T-helper 2 cell treated with Interferon-gamma antibody and Interleukin-4, amounts not matched to agents 5 μg/mL and 100 μg/mL, for 36 hours (primary cell): ENCODE results near the gene PARL.
A peak's percentile ranks its signal among the peaks of the same experiment; 100 is the strongest.

Experiments used
- DNase-seq: peaks from one replicate; pipeline ENCODE4 v3.0.0; 2021; ENCODE audit warnings: low spot score
- H3K27ac Mint-ChIP-seq: one replicate; pipeline ENCODE4 v1.8.0; 2021; ENCODE audit warnings: mild to moderate bottlenecking, mixed read lengths
- H3K27me3 Mint-ChIP-seq: one replicate; pipeline ENCODE4 v1.8.0; 2021; ENCODE audit warnings: low read depth, mixed read lengths
- H3K36me3 Mint-ChIP-seq: one replicate; pipeline ENCODE4 v1.8.0; 2021; ENCODE audit warnings: low read depth, mixed read lengths
- H3K4me1 Mint-ChIP-seq: one replicate; pipeline ENCODE4 v1.8.0; 2021; ENCODE audit warnings: low read depth, mixed read lengths
- H3K4me3 Mint-ChIP-seq: one replicate; pipeline ENCODE4 v1.8.0; 2022; ENCODE audit warnings: mild to moderate bottlenecking, moderate library complexity, mixed read lengths
- H3K9me3 Mint-ChIP-seq: one replicate; pipeline ENCODE4 v1.8.0; 2021; ENCODE audit warnings: mixed read lengths

The PARL gene

DNA sequence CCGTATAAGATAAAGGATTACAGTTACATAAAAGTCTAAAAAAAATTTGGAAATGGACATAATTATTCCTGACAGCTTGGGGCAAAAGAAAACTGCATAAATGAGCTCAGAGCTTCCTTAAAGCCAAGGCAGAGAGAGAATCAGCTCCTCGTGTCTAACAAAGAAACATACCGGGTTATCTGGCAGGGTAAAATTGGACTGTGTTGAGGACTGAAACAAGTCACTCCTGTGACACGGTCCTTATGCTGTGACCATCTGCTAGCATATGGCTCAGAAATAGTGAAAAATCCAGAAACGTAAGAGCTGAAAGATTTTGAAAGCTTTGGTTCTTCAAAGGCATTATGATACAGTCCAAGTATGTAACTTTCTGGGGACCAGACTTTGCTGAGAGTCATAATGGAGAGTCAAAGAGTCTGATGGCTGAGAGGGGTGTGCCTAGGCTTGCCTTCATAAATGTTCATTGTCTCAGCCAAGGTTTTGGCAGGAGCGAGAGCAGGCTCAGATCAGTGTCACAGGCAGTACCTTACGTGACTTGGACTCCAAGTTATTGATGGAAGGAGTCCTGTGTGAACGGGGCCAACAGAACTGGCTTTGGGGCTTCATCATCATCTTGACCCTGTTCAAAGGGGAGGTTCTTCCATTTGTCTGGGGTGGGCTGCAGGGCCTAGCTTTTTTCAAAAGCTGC, 71.8 kb downstream of the PARL start:
- Mint-ChIP-seq H3K9me3 (no peaks in the 10 kb centered on the region), H3K4me3 (no peak overlapping the region), H3K4me1 (peaks cover 13% of the 10 kb centered on the region), H3K27ac (no peak overlapping the region), H3K36me3 (peaks cover 25% of the 10 kb centered on the region), H3K27me3 (no peaks in the 10 kb centered on the region)
- no peak for DNase-seq

DNA sequence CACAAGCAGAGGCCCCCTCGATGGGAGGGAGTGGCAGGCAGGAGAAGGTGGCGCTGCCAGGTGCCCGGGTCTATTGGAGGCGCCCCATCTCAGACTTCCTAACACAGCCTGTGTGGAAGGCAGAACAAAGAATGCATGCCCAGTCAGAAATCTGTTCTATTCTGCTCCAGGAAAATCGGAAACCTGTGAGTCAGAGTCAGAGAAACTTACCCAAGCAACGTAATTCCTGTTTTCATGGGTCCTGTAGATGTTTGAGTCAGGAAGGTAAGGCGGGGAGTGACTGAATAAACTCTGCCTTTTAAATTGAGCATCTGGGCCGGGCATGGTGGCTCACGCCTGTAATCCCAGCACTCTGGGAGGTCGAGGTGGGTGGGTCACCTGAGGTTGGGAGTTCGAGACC, 73.0 kb downstream of the PARL start:
- H3K27me3 Mint-ChIP-seq, result no peaks in the 10 kb centered on the region
- no peak overlapping the region for H3K4me3 Mint-ChIP-seq
- H3K27ac Mint-ChIP-seq, result no peak overlapping the region
- peaks cover 36% of the 10 kb centered on the region for H3K36me3 Mint-ChIP-seq
- no peaks in the 10 kb centered on the region for H3K9me3 Mint-ChIP-seq
- H3K4me1 Mint-ChIP-seq, result peaks cover 13% of the 10 kb centered on the region
- DNase-seq, result no peak

GRCh38 chr3:183810643-183811594, 73.8 kb downstream of the PARL start:
- no peaks in the 10 kb centered on the region for H3K27me3 Mint-ChIP-seq

DNA sequence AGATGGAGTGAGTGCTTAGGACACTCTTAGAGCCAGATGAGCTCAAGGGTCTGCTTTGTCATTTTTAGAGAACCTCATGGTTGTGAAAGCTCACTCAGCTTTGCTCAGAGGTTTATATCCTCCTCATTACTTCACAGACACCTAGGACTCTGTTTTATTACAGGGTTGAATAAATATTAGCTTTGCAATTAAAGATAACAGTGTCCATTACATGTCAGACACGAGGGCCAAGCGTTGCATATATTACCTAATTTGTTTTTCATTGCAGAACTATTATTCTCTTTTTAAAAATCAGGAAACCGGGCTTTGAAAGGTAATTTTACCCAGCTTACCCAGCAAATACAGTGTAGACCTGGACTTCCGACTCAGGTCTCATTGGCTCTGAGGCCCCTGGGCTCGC, 75.4 kb downstream of the PARL start:
- Mint-ChIP-seq H3K36me3 (peaks cover 43% of the 10 kb centered on the region), H3K27me3 (no peaks in the 10 kb centered on the region), H3K4me1 (peaks cover under 1% of the 10 kb centered on the region), H3K4me3 (no peak overlapping the region), H3K27ac (no peak overlapping the region), H3K9me3 (no peaks in the 10 kb centered on the region)
- no peak for DNase-seq

More at GRCh38 chr3:183810643-183811594, 73.8 kb downstream of the PARL start:
- Mint-ChIP-seq H3K9me3 (no peaks in the 10 kb centered on the region), H3K4me3 (no peak overlapping the region), H3K4me1 (peaks cover 10% of the 10 kb centered on the region), H3K27ac (no peak overlapping the region), H3K36me3 (peaks cover 40% of the 10 kb centered on the region)
- no peak for DNase-seq

- H3K9me3 Mint-ChIP-seq, result no peaks in the 10 kb centered on the region
- no peak overlapping the region for H3K27ac Mint-ChIP-seq
- no peaks in the 10 kb centered on the region for H3K27me3 Mint-ChIP-seq
- no peak for DNase-seq
- H3K4me3 Mint-ChIP-seq, result no peak overlapping the region
- H3K4me1 Mint-ChIP-seq, result no peaks in the 10 kb centered on the region
- H3K36me3 Mint-ChIP-seq, result peaks cover 50% of the 10 kb centered on the region
These were observed 76.3 kb downstream of the PARL start for GRCh38 chr3:183808355-183808754.

GRCh38 chr3:183807881-183808280, 76.8 kb downstream of the PARL start:
- no peak overlapping the region for H3K27ac Mint-ChIP-seq
- no peaks in the 10 kb centered on the region for H3K4me1 Mint-ChIP-seq
- H3K36me3 Mint-ChIP-seq, result peaks cover 52% of the 10 kb centered on the region
- H3K27me3 Mint-ChIP-seq, result no peaks in the 10 kb centered on the region
- no peaks in the 10 kb centered on the region for H3K9me3 Mint-ChIP-seq
- DNase-seq, result no peak
- no peak overlapping the region for H3K4me3 Mint-ChIP-seq

GRCh38 chr3:183807209-183807728, 77.4 kb downstream of the PARL start:
- H3K9me3 Mint-ChIP-seq, result no peaks in the 10 kb centered on the region
- H3K27ac Mint-ChIP-seq, result no peak overlapping the region
- H3K36me3 Mint-ChIP-seq, result peaks cover 55% of the 10 kb centered on the region

DNA sequence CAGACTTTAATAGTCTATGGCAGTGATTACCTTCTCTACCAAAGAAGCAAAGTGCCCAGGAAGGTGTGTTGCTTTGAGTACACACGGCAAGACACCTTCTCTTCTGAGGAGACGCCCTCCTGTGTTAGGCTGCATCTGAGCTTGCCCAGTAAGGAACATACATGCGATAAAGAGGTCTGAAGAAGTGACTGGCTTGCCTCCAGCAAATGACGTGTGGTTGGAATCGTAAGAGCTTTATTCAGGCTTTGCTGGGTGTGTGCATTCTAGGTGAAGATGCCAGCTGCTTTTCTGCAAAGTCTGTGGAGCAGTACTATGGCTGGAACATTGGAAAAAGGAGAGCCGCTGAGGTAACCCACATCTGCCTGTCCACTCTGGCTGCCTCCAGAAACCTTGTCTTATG, 81.7 kb downstream of the PARL start:
- peaks cover 65% of the 10 kb centered on the region for H3K36me3 Mint-ChIP-seq
- H3K4me1 Mint-ChIP-seq, result no peaks in the 10 kb centered on the region
- DNase-seq, result no peak
- no peak overlapping the region for H3K27ac Mint-ChIP-seq
- H3K27me3 Mint-ChIP-seq, result no peaks in the 10 kb centered on the region
- no peaks in the 10 kb centered on the region for H3K9me3 Mint-ChIP-seq
- H3K4me3 Mint-ChIP-seq, result no peak overlapping the region

More at GRCh38 chr3:183807209-183807728, 77.4 kb downstream of the PARL start:
- Mint-ChIP-seq H3K27me3 (no peaks in the 10 kb centered on the region), H3K4me3 (no peak overlapping the region), H3K4me1 (no peaks in the 10 kb centered on the region)
- DNase-seq, result no peak

DNA sequence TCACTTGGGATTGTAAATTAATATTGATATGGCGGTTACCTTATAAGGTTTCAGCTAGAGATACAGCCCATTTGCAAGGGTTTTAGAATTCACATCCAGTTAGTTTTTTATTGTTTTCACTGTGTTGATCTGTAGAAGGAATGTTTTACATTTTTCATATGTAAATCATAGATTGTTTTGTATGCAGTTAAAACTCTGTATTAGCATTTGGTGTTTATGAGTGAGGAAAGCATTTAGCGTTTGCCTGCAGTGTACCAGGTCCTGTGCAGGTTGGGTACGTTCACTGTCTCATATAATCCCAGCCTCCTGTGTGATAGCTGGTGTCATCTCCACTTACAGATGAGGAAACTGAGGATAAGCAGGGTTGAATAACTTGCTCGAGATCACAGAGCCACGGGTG, 83.1 kb downstream of the PARL start:
- Mint-ChIP-seq H3K4me1 (no peaks in the 10 kb centered on the region), H3K27ac (no peak overlapping the region), H3K36me3 (peaks cover 61% of the 10 kb centered on the region), H3K27me3 (no peaks in the 10 kb centered on the region), H3K4me3 (no peak overlapping the region), H3K9me3 (no peaks in the 10 kb centered on the region)
- DNase-seq, result no peak

DNA sequence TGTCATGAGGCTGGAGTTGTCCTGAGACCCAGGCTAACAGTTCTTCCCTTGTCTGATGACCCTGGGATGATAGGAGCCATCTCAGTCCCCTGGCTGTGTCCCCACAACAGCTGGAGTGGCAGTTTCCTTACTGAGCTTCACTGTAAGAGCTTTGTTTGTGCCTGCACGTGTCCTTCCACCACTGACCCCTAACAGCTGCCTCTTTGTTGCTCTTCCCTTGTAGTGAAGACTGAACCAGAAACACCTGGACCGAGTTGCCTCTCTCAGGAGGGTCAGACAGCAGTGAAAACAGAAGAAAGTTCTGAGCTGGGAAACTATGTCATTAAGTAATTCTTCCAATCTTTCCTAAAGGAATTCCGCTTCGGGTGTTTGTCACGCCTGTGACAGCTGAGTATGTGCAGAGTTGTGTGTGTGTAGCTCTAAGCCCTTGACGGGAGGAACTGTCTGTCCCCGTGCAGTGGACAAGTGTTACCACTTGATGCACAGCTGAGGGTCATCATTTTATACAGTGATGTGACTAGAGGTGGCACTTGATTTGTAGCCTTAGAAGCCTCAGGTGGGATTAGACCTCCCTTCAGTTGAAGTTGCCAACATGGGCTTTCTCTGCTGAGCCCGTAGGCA, 84.3 kb downstream of the PARL start:
- no peaks in the 10 kb centered on the region for H3K27me3 Mint-ChIP-seq
- H3K4me1 Mint-ChIP-seq, result no peaks in the 10 kb centered on the region
- no peak overlapping the region for H3K4me3 Mint-ChIP-seq
- H3K27ac Mint-ChIP-seq, result peak overlapping the region; percentile 34
- peaks cover 61% of the 10 kb centered on the region for H3K36me3 Mint-ChIP-seq
- no peak for DNase-seq
- H3K9me3 Mint-ChIP-seq, result no peaks in the 10 kb centered on the region

DNA sequence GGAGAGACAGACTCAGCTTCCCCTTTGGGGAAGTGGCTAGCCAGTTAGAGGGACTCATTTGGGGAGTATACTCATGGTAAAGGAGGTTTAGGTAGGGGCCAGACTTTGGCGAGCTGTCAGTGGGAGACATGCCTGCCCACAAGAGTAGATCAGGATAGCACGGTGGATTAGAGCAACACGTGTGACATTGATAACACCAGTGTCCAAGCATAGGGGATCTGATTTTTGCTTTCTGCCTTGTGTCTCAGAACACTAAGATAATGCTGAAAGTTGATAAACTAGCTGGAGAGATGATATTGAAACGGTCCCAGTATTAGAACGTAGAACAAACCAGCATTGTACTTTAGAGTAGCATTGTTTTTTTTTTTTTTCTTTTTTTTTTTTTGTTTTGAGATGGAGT, 85.2 kb downstream of the PARL start:
- no peaks in the 10 kb centered on the region for H3K9me3 Mint-ChIP-seq
- H3K36me3 Mint-ChIP-seq, result peaks cover 58% of the 10 kb centered on the region
- H3K4me3 Mint-ChIP-seq, result no peak overlapping the region
- H3K27me3 Mint-ChIP-seq, result no peaks in the 10 kb centered on the region
- H3K4me1 Mint-ChIP-seq, result no peaks in the 10 kb centered on the region
- DNase-seq, result no peak
- no peak overlapping the region for H3K27ac Mint-ChIP-seq

- peaks cover 55% of the 10 kb centered on the region for H3K36me3 Mint-ChIP-seq
- no peak overlapping the region for H3K27ac Mint-ChIP-seq
These were observed 86.7 kb downstream of the PARL start for GRCh38 chr3:183797996-183798395.

DNA sequence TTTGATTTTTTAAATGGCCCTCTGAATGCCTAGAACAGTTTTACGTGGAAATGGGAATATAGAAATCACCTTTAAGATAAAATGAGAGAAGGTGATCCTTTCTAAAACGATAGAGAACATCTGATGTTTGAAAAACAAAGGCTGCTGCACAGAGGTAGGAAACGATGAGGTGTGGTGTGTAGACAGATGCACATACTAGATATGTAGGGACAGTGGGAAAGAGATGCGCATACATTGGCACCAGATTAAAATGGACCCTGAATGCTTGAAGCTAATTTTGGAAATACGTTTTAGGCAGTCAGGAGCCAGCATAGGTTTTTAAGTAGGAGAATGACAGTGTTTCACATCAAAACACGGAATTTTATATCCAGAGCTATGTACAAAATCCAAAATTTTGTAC, 88.3 kb downstream of the PARL start:
- Mint-ChIP-seq H3K4me1 (no peaks in the 10 kb centered on the region), H3K9me3 (no peaks in the 10 kb centered on the region), H3K27me3 (no peaks in the 10 kb centered on the region), H3K27ac (no peak overlapping the region), H3K36me3 (peaks cover 51% of the 10 kb centered on the region), H3K4me3 (no peak overlapping the region)
- no peak for DNase-seq

More at GRCh38 chr3:183797996-183798395, 86.7 kb downstream of the PARL start:
- H3K4me3 Mint-ChIP-seq, result no peak overlapping the region
- no peaks in the 10 kb centered on the region for H3K27me3 Mint-ChIP-seq
- H3K9me3 Mint-ChIP-seq, result no peaks in the 10 kb centered on the region
- no peak for DNase-seq
- no peaks in the 10 kb centered on the region for H3K4me1 Mint-ChIP-seq

- H3K27me3 Mint-ChIP-seq, result no peaks in the 10 kb centered on the region
- peaks cover 52% of the 10 kb centered on the region for H3K36me3 Mint-ChIP-seq
- no peak overlapping the region for H3K27ac Mint-ChIP-seq
- H3K4me3 Mint-ChIP-seq, result no peak overlapping the region
- peaks cover 2% of the 10 kb centered on the region for H3K4me1 Mint-ChIP-seq
- H3K9me3 Mint-ChIP-seq, result no peaks in the 10 kb centered on the region
- no peak for DNase-seq
These were observed 90.2 kb downstream of the PARL start for GRCh38 chr3:183794452-183794851.
